Esophagus squamous epithelium (tissue), 5 donors: ENCODE results near the gene KIF6. TPM values are rescaled to one million over a fixed set of nuclear protein-coding genes. Genes with fewer than 3 reads are reported as not detected.
"Not testable (repeated sequence)": the region's sequence is repeated elsewhere in the genome, so short reads cannot be mapped to it uniquely, and the experiment has no call there.

Source experiments
- DNase-seq: peaks from one replicate; lab custom pipeline; 2025; lab: John Stamatoyannopoulos, UW
- H3K27ac ChIP-seq, 4 donors: fragments of 200-600 bp; sonication (generic); one replicate each; pipeline ENCODE4 v1.5.1; 2016 to 2019; ENCODE audit warnings: mild to moderate bottlenecking in 1 of 4
- H3K27me3 ChIP-seq, 4 donors: fragments of 200-600 bp; sonication (generic); 1 replicate in 3 of 4; 2 replicates in 1 of 4; pipeline versions ENCODE4 v1.5.1 to v1.6.0; 2017 to 2021; ENCODE audit warnings: antibody characterized with exemption in 1 of 4
- H3K36me3 ChIP-seq, 3 donors: fragments of 200-600 bp; sonication (generic); one replicate each; pipeline ENCODE4 v1.5.1; 2016 to 2019
- H3K4me1 ChIP-seq, 3 donors: fragments of 200-600 bp; sonication (generic); one replicate each; pipeline ENCODE4 v1.5.1; 2017 to 2019
- H3K4me3 ChIP-seq, 4 donors: fragments of 200-600 bp; sonication (generic); 1 replicate in 3 of 4; 2 replicates in 1 of 4; pipeline ENCODE4 v1.5.1; 2016 to 2019; ENCODE audit warnings: mild to moderate bottlenecking in 2 of 4, moderate library complexity in 1 of 4
- H3K9me3 ChIP-seq, 3 donors: fragments of 200-600 bp; sonication (generic); one replicate each; pipeline ENCODE4 v1.5.1; 2016 to 2019
- POLR2A ChIP-seq, 4 donors: fragments of 450-650 bp; IDR thresholded peaks; one replicate each; pipeline ENCODE4 v1.6.1; 2017; ENCODE audit warnings: antibody characterized with exemption in 4 of 4, mild to moderate bottlenecking in 4 of 4, moderate library complexity in 3 of 4
- WGBS, 2 donors: methylation state at CpG; one replicate each; pipeline ENCODE4 v1.1.5; 2018; 5-methylcytosine and 5-hydroxymethylcytosine counted together
- intact Hi-C: fragments of 100-400 bp; cut with DNase I; formaldehyde crosslinking; loops from one replicate; pipeline ENCODE4 v1.15.0; 2022
- total RNA-seq, 4 donors: library from RNA; depleted of rRNA; stranded (reverse); fragments of >200 nt; gene quantifications; one replicate each; pipeline ENCODE4 v1.1.0, GENCODE V29; 2016
- TF ChIP-seq, protein P1 (sequence below), 6 experiments: fragments of 450-650 bp in 4 of 6; fragments of 200-600 bp in 2 of 6; sonication (generic) in 2 of 6; IDR thresholded peaks; one replicate each; pipeline ENCODE4 v1.5.1; 2016 to 2019; ENCODE audit warnings: antibody characterized with exemption in 6 of 6, mild to moderate bottlenecking in 4 of 6, moderate library complexity in 4 of 6
- donor health status: DM: yes; HTN: yes; CAD: no.

Gene KIF6
- total RNA-seq, 4 donors from 2014 or later = 0.19 TPM; not detected in 3

DNA sequence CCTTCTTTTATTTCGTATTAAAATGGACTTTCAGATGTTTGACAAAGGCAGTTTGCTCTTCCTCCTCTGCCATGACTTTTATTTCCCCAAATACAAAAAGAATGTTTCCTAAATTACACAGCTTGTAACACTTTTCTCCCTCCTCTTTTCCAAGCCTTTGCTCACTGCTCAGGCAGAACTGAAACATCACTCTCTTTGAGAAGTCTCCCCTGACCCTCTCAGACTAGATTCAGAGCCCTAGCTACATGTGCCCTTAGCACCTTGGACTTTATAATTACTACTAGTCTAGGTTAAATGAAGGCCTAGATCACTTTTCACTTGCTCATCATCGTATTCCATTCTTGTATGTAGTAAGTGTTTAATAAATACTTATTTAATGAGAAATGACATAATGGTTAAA is 8.5 kb upstream of the KIF6 start:
- no peak overlapping the region for H3K27ac ChIP-seq
- WGBS, 2 donors = 68 to 71% methylated on average over 2 of the region's 2 CpGs

DNA sequence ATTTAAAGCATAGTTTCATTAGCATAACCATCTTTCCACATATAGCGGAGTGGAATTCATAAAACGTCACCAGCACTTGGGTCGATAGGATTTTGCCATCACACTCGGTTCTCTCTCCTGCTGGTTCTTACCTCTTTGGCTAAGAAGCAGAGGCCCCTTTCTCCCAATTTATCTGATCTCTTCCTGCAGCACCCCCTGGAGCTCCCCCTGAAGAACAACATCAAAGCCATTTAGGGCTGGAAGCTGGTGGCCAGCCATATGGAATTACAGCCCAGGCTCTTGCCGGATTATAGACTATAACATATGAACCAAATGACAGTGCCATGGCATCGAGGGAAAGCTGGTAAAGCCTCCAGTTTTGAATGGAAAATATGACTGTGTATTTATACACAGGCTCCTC is 6.4 kb upstream of the KIF6 start:
- intact Hi-C loops = no loop called here
- no peak for DNase-seq
- Histone ChIP-seq H3K4me3 (no peak overlapping the region), H3K9me3 (no peaks in the 10 kb centered on the region), H3K27ac (no peak overlapping the region), H3K36me3 (no peaks in the 10 kb centered on the region), H3K4me1 (no peaks in the 10 kb centered on the region), H3K27me3 (no peaks in the 10 kb centered on the region)
- WGBS, 2 donors = 78 to 79% methylated on average over 6 of the region's 6 CpGs
- no peak for TF ChIP-seq POLR2A (IDR thresholded peaks at IDR 0.05)
- TF ChIP-seq, protein P1, sequence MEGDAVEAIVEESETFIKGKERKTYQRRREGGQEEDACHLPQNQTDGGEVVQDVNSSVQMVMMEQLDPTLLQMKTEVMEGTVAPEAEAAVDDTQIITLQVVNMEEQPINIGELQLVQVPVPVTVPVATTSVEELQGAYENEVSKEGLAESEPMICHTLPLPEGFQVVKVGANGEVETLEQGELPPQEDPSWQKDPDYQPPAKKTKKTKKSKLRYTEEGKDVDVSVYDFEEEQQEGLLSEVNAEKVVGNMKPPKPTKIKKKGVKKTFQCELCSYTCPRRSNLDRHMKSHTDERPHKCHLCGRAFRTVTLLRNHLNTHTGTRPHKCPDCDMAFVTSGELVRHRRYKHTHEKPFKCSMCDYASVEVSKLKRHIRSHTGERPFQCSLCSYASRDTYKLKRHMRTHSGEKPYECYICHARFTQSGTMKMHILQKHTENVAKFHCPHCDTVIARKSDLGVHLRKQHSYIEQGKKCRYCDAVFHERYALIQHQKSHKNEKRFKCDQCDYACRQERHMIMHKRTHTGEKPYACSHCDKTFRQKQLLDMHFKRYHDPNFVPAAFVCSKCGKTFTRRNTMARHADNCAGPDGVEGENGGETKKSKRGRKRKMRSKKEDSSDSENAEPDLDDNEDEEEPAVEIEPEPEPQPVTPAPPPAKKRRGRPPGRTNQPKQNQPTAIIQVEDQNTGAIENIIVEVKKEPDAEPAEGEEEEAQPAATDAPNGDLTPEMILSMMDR (IDR thresholded peaks at IDR 0.05) = no peak

More for the DNA sequence above, 8.5 kb upstream of the KIF6 start:
- DNase-seq = no peak
- intact Hi-C loops = no loop called here
- H3K4me1 ChIP-seq = no peaks in the 10 kb centered on the region
- H3K27me3 ChIP-seq = no peaks in the 10 kb centered on the region
- H3K9me3 ChIP-seq = no peaks in the 10 kb centered on the region
- no peak for TF ChIP-seq POLR2A (IDR thresholded peaks at IDR 0.05)
- TF ChIP-seq, protein P1 (IDR thresholded peaks at IDR 0.05) = no peak
- no peak overlapping the region for H3K4me3 ChIP-seq
- H3K36me3 ChIP-seq = no peaks in the 10 kb centered on the region

DNA sequence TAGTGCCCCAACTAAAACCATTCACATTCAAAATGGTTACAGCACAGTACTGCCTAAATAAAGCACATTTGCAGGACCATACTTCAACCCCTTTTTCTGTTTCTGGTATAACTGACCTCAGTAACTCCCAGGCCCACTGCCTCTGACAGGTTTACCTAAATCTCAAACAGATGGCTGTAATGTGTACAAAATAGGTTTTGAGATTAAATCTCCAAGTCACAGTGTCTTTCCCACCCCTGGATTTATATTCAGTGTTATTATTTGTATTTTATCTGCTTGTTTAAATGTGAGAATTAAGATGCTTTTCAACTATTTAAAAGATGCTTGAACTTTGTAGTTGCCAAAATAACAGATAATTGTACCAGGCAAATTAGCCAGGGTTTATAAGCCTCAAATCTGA is 4.7 kb upstream of the KIF6 start:
- no peak overlapping the region for H3K4me3 ChIP-seq
- no peaks in the 10 kb centered on the region for H3K9me3 ChIP-seq
- no peaks in the 10 kb centered on the region for H3K36me3 ChIP-seq
- H3K27ac ChIP-seq = no peak overlapping the region
- DNase-seq = no peak
- H3K27me3 ChIP-seq = no peaks in the 10 kb centered on the region
- intact Hi-C loops = no loop called here
- peaks cover under 1 to 9% (median 8%) of the 10 kb centered on the region in 3 donors for H3K4me1 ChIP-seq
- TF ChIP-seq, protein P1 (IDR thresholded peaks at IDR 0.05) = no peak
- no peak for TF ChIP-seq POLR2A (IDR thresholded peaks at IDR 0.05)

DNA sequence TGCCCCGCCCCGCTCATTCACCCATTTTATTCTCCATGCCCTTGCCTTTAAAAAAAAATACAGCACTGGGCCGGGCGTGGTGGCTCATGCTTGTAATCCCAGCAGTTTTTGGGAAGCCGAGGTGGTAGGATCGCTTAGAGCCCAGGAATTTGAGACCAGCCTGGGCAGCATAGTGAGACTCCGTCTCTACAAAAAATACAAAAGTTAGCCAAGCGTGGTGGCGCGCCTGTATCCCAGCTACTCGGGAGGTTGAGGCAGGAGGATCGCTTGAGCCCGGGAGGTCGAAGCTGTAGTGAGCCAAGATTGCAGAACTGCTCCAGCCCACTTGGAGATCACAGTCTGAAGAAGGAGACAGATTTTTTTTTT is 407 bp upstream of the KIF6 start:
- H3K4me1 ChIP-seq = peaks cover 5 to 14% (median 8%) of the 10 kb centered on the region in 3 donors
- peak overlapping the region; percentile 50 to 85 (median 76) for H3K4me3 ChIP-seq
- no peaks in the 10 kb centered on the region for H3K36me3 ChIP-seq
- TF ChIP-seq POLR2A (IDR thresholded peaks at IDR 0.05) = no peak
- TF ChIP-seq, protein P1 (IDR thresholded peaks at IDR 0.05) = no peak
- no peaks in the 10 kb centered on the region for H3K27me3 ChIP-seq
- H3K9me3 ChIP-seq = no peaks in the 10 kb centered on the region
- intact Hi-C loops = no loop called here
- 33 to 50% methylated on average over 3 to 14 of the region's 14 CpGs for WGBS, 2 donors
- DNase-seq = no peak
- H3K27ac ChIP-seq = peak overlapping the region in 3 of 4 donors; percentile 19 to 62 (median 38)

DNA sequence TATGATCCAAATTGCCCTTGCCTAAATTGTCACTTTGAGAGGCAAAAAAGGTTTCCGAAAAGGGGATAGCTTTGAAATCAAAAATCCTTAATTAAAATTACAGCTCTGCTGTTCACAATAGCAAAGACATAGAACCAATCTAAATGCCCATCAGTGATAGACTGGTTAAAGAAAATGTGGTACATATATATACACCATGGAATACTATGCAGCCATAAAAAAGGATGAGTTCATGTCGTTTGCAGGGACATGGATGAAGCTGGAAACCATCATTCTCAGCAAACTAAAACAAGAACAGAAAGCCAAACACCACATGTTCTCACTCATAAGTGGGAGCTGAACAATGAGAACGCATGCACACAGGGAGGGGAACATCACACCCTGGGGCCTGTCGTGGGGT is 1.9 kb downstream of the KIF6 start:
- H3K27ac ChIP-seq, DNase-seq, H3K36me3 ChIP-seq, H3K4me3 ChIP-seq, H3K27me3 ChIP-seq, intact Hi-C loops, H3K9me3 ChIP-seq: not testable (repeated sequence)
- WGBS, 2 donors = 86 to 90% methylated on average over 4 of the region's 4 CpGs
- H3K4me1 ChIP-seq = peaks cover 5 to 14% (median 8%) of the 10 kb centered on the region in 3 donors

DNA sequence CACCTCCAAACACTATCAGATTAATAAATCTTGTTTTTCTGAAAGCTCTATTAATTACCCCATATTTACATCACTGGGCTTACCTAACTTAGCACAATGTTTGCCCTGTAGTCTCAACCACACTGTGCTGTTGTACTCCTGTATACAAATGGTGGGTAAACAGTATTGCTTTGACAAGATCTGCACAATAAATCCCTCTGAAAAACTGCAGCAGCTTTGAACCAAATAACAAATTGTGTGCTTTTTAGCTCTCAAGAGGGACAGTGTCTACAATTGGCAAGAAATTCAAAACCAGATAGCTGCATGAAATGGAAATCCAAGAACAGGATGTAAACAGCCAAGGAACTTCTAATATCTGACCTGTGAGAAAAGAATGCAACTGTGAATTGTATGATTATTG is 10.4 kb downstream of the KIF6 start:
- no peaks in the 10 kb centered on the region for H3K9me3 ChIP-seq
- TF ChIP-seq, protein P1 (IDR thresholded peaks at IDR 0.05) = no peak
- no peak for TF ChIP-seq POLR2A (IDR thresholded peaks at IDR 0.05)

More for the DNA sequence above, 10.4 kb downstream of the KIF6 start:
- H3K27me3 ChIP-seq = no peaks in the 10 kb centered on the region
- H3K4me1 ChIP-seq = no peaks in the 10 kb centered on the region
- no peak overlapping the region for H3K4me3 ChIP-seq
- no peak for DNase-seq
- intact Hi-C loops = no loop called here
- H3K27ac ChIP-seq = no peak overlapping the region
- H3K36me3 ChIP-seq = no peaks in the 10 kb centered on the region
